DND-41 (cell line): ENCODE data around the gene DNPH1.

Experiments used
- ATAC-seq: fragments of 200-7000 bp; cut with Tn5 transposase; 3 replicates; pipeline ENCODE4 v1.9.1; 2021; ENCODE audit warnings: low read depth; ENCODE audit not compliant: insufficient read depth
- DNase-seq: peaks from one replicate; pipeline ENCODE4 v3.0.0-alpha.2; 2020
- H2AFZ ChIP-seq: 2 replicates; pipeline ENCODE4 v1.6.0; 2012; ENCODE audit warnings: low read depth, low read length
- H3K27ac ChIP-seq: 2 replicates; pipeline ENCODE4 v1.5.1; 2012; ENCODE audit warnings: low read length, inconsistent platforms
- H3K27me3 ChIP-seq: fragments of 200-600 bp; sonication (generic); 2 replicates; pipeline ENCODE4 v1.6.0; 2012; ENCODE audit warnings: low read length, mild to moderate bottlenecking, inconsistent platforms; ENCODE audit not compliant: insufficient read depth, poor library complexity
- H3K36me3 ChIP-seq: 2 replicates; pipeline ENCODE4 v1.5.1; 2012; ENCODE audit warnings: low read length, inconsistent platforms; ENCODE audit not compliant: insufficient read depth
- H3K4me1 ChIP-seq: 2 replicates; pipeline ENCODE4 v1.5.1; 2012; ENCODE audit warnings: mild to moderate bottlenecking, low read length; ENCODE audit not compliant: insufficient read depth
- H3K4me2 ChIP-seq: 2 replicates; pipeline ENCODE4 v1.6.0; 2012; ENCODE audit warnings: mild to moderate bottlenecking, moderate library complexity, low read length, inconsistent platforms; ENCODE audit not compliant: insufficient read depth
- H3K4me3 ChIP-seq, 2 experiments: fragments of 200-600 bp in 1 of 2; shearing (Covaris generic) in 1 of 2; 2 replicates each; pipeline ENCODE4 v1.5.1; 2012 to 2016; ENCODE audit warnings: inconsistent platforms in 2 of 2, low read length in 2 of 2, mild to moderate bottlenecking in 2 of 2, low read depth in 1 of 2, moderate library complexity in 1 of 2
- H3K79me2 ChIP-seq: 2 replicates; pipeline ENCODE4 v1.6.0; 2012; ENCODE audit warnings: low read length, inconsistent platforms; ENCODE audit not compliant: insufficient read depth
- H3K9ac ChIP-seq: 2 replicates; pipeline ENCODE4 v1.6.0; 2012; ENCODE audit warnings: low read depth, mild to moderate bottlenecking, inconsistent platforms, low read length, moderate library complexity
- H3K9me3 ChIP-seq: 2 replicates; pipeline ENCODE4 v1.5.1; 2012; ENCODE audit warnings: low read length, moderate library complexity, mild to moderate bottlenecking, inconsistent platforms; ENCODE audit not compliant: insufficient read depth, severe bottlenecking
- H4K20me1 ChIP-seq: 2 replicates; pipeline ENCODE4 v1.6.0; 2012; ENCODE audit warnings: low read length; ENCODE audit not compliant: insufficient read depth
- CTCF ChIP-seq: IDR thresholded peaks from 2 replicates; pipeline ENCODE4 v1.5.1; 2012; ENCODE audit warnings: borderline replicate concordance, low read length, moderate library complexity, mild to moderate bottlenecking; ENCODE audit not compliant: poor library complexity, severe bottlenecking; ENCODE audit errors: extremely low read depth
- EZH2 ChIP-seq: IDR thresholded peaks from 3 replicates; pipeline ENCODE4 v1.6.1; 2012; ENCODE audit warnings: borderline replicate concordance, low read depth, mild to moderate bottlenecking, moderate library complexity, low read length, inconsistent platforms; ENCODE audit not compliant: severe bottlenecking

The DNPH1 gene

GRCh38 chr6:43215066-43215465, 14.2 kb downstream of the DNPH1 start:
- no peak for TF ChIP-seq CTCF
- TF ChIP-seq EZH2: no peak
- Histone ChIP-seq H3K27ac (no peak overlapping the region), H4K20me1 (no peaks in the 10 kb centered on the region), H3K9ac (no peak overlapping the region), H3K4me3 (no peak overlapping the region), H2AFZ (no peak overlapping the region), H3K79me2 (no peaks in the 10 kb centered on the region), H3K9me3 (no peaks in the 10 kb centered on the region), H3K27me3 (no peaks in the 10 kb centered on the region), H3K4me1 (no peaks in the 10 kb centered on the region), H3K36me3 (peaks cover 18% of the 10 kb centered on the region), H3K4me2 (no peak overlapping the region)
- DNase-seq (no peak), ATAC-seq (no peak)

- Histone ChIP-seq H3K4me1 (no peaks in the 10 kb centered on the region), H3K9ac (no peak overlapping the region), H3K4me2 (no peak overlapping the region), H3K36me3 (peaks cover 15% of the 10 kb centered on the region), H3K27me3 (no peaks in the 10 kb centered on the region), H3K4me3 (no peak overlapping the region), H3K27ac (no peak overlapping the region), H4K20me1 (no peaks in the 10 kb centered on the region), H3K9me3 (no peaks in the 10 kb centered on the region), H3K79me2 (no peaks in the 10 kb centered on the region), H2AFZ (no peak overlapping the region)
- no peak for ATAC-seq
- TF ChIP-seq CTCF (no peak), EZH2 (no peak)
- no peak for DNase-seq
Measured at GRCh38 chr6:43213431-43213830, 15.8 kb downstream of the DNPH1 start.

- H3K4me2 ChIP-seq: no peak overlapping the region
Measured at GRCh38 chr6:43211955-43212354, 17.3 kb downstream of the DNPH1 start.

More at GRCh38 chr6:43211955-43212354, 17.3 kb downstream of the DNPH1 start:
- Histone ChIP-seq H3K4me3 (no peak overlapping the region), H3K27me3 (no peaks in the 10 kb centered on the region), H3K79me2 (no peaks in the 10 kb centered on the region), H3K4me1 (no peaks in the 10 kb centered on the region), H3K9ac (no peak overlapping the region), H2AFZ (no peak overlapping the region), H3K27ac (no peak overlapping the region), H3K36me3 (peaks cover 9% of the 10 kb centered on the region), H4K20me1 (no peaks in the 10 kb centered on the region), H3K9me3 (no peaks in the 10 kb centered on the region)
- DNase-seq: no peak
- ATAC-seq: no peak
- TF ChIP-seq CTCF (no peak), EZH2 (no peak)
